ENCODE results near the gene MOB3B.

Gene MOB3B

GRCh38 chr9:27549196-27549755 is 19.7 kb upstream of the MOB3B start:
- Histone ChIP-seq H3K4me2 (ENCODE audit: low read length) (no peak overlapping the region), H3K4me1 (ENCODE audit: insufficient read depth, low read length, severe bottlenecking) (no peaks in the 10 kb centered on the region), H3K9me2 (ENCODE audit: low read depth, low read length) (no peaks in the 10 kb centered on the region), H2AFZ (ENCODE audit: low read length) (no peak overlapping the region), H3K9ac (ENCODE audit: low read length) (no peak overlapping the region), H3K4me3 (ENCODE audit: low read depth, low read length, poor library complexity, severe bottlenecking) (no peak overlapping the region), H3K27me3 (ENCODE audit: insufficient read depth, low read length) (no peaks in the 10 kb centered on the region), H3K79me2 (ENCODE audit: insufficient read depth, low read length) (no peaks in the 10 kb centered on the region), H3K27ac (ENCODE audit: low read depth, low read length, poor library complexity, severe bottlenecking) (no peak overlapping the region), H3K9me3 (ENCODE audit: low read length) (no peaks in the 10 kb centered on the region), H3F3A (ENCODE audit: insufficient read depth, low read length) (no peaks in the 10 kb centered on the region), H3K36me3 (ENCODE audit: insufficient read depth, low read length) (peaks cover 26% of the 10 kb centered on the region), H4K20me1 (ENCODE audit: insufficient read depth, low read length) (no peaks in the 10 kb centered on the region)
- TF ChIP-seq CTCF (IDR thresholded peaks at IDR 0.05; ENCODE audit: low read length) (no peak), EZH2 (IDR thresholded peaks at IDR 0.05; ENCODE audit: borderline replicate concordance, low read length) (no peak)

- Histone ChIP-seq H2AFZ (ENCODE audit: low read length) (no peak overlapping the region), H3K79me2 (ENCODE audit: insufficient read depth, low read length) (no peaks in the 10 kb centered on the region), H3K36me3 (ENCODE audit: insufficient read depth, low read length) (peaks cover 15% of the 10 kb centered on the region), H3K9ac (ENCODE audit: low read length) (no peak overlapping the region), H3K9me2 (ENCODE audit: low read depth, low read length) (no peaks in the 10 kb centered on the region), H3K4me1 (ENCODE audit: insufficient read depth, low read length, severe bottlenecking) (no peaks in the 10 kb centered on the region), H3K27me3 (ENCODE audit: insufficient read depth, low read length) (no peaks in the 10 kb centered on the region), H3F3A (ENCODE audit: insufficient read depth, low read length) (no peaks in the 10 kb centered on the region), H3K4me3 (ENCODE audit: low read depth, low read length, poor library complexity, severe bottlenecking) (no peak overlapping the region), H4K20me1 (ENCODE audit: insufficient read depth, low read length) (no peaks in the 10 kb centered on the region), H3K27ac (ENCODE audit: low read depth, low read length, poor library complexity, severe bottlenecking) (no peak overlapping the region), H3K4me2 (ENCODE audit: low read length) (no peak overlapping the region), H3K9me3 (ENCODE audit: low read length) (no peaks in the 10 kb centered on the region)
- TF ChIP-seq CTCF (IDR thresholded peaks at IDR 0.05; ENCODE audit: low read length) (peak; percentile 41; the same call in 1 of the 2 replicates), EZH2 (IDR thresholded peaks at IDR 0.05; ENCODE audit: borderline replicate concordance, low read length) (no peak)
These were observed 18.6 kb upstream of the MOB3B start for GRCh38 chr9:27548055-27548741.

- Histone ChIP-seq H3K36me3 (ENCODE audit: insufficient read depth, low read length) (peaks cover 15% of the 10 kb centered on the region; the same call in 1 of the 2 replicates), H3F3A (ENCODE audit: insufficient read depth, low read length) (no peaks in the 10 kb centered on the region), H3K27ac (ENCODE audit: low read depth, low read length, poor library complexity, severe bottlenecking) (no peak overlapping the region), H3K9me3 (ENCODE audit: low read length) (no peaks in the 10 kb centered on the region), H3K4me2 (ENCODE audit: low read length) (no peak overlapping the region), H4K20me1 (ENCODE audit: insufficient read depth, low read length) (no peaks in the 10 kb centered on the region), H3K27me3 (ENCODE audit: insufficient read depth, low read length) (no peaks in the 10 kb centered on the region), H3K9me2 (ENCODE audit: low read depth, low read length) (no peaks in the 10 kb centered on the region), H3K79me2 (ENCODE audit: insufficient read depth, low read length) (no peaks in the 10 kb centered on the region), H3K4me1 (ENCODE audit: insufficient read depth, low read length, severe bottlenecking) (no peaks in the 10 kb centered on the region), H3K4me3 (ENCODE audit: low read depth, low read length, poor library complexity, severe bottlenecking) (no peak overlapping the region), H2AFZ (ENCODE audit: low read length) (no peak overlapping the region), H3K9ac (ENCODE audit: low read length) (no peak overlapping the region)
- TF ChIP-seq EZH2 (IDR thresholded peaks at IDR 0.05; ENCODE audit: borderline replicate concordance, low read length) = no peak
- TF ChIP-seq CTCF (IDR thresholded peaks at IDR 0.05; ENCODE audit: low read length) = no peak
These were observed 15.9 kb upstream of the MOB3B start for GRCh38 chr9:27545471-27545870.
